ENCODE results near the gene DEFB125.

DNA sequence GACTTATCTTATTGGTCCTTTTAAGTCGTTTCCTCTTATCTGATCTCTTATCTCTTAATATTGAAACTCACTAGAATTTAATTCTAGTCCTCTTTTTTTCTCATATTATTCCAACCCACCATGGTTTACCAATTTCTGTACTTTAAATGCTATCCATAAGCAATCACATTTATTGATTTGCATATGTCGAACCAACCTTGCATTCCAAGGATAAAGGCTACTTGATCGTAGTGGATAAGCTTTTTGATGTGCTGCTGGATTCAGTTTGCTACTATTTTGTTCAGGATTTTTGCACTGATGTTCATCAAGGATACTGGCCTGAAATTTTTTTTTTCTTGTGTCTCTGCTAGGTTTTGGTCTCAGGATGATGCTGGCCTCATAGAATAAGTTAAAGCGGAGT is 7.7 kb downstream of the DEFB125 start:
- TF ChIP-seq POLR2A (IDR thresholded peaks at IDR 0.05; ENCODE audit: low read depth, low read length) (no peak), POLR2AphosphoS5 (IDR thresholded peaks at IDR 0.05; ENCODE audit: low read depth, low read length) (no peak), TAF1 (IDR thresholded peaks at IDR 0.05; ENCODE audit: low read depth, low read length) (no peak), PAX5 (IDR thresholded peaks at IDR 0.05; ENCODE audit: insufficient read depth, low read length, severe bottlenecking) (no peak)
